Measurements from ENCODE around the gene ACP1. TPM values are rescaled to one million over a fixed set of nuclear protein-coding genes. Genes with fewer than 3 reads are reported as not detected.

ACP1 gene
- polyA plus RNA-seq (ENCODE audit: insufficient read length in 4 of 4), result 100 to 1,000 TPM; 140 to 163 (median 150) TPM

GRCh38 chr2:264493-265468 is at the start of gene ACP1:
ACP1 (plus strand) TSS chr2:264947; CDS start chr2:264965, 18 bp downstream.
- DNase-seq (ENCODE audit: low read depth in 4 of 4, low spot score in 2 of 4), result peak; percentile 85 to 94 (median 91)

GRCh38 chr2:216068-216467 is 48.7 kb upstream of the ACP1 start:
- DNase-seq (ENCODE audit: low read depth in 4 of 4, low spot score in 2 of 4), result no peak

- no peak for DNase-seq (ENCODE audit: low read depth in 4 of 4, low spot score in 2 of 4)
Measured at GRCh38 chr2:223451-223850, 41.3 kb upstream of the ACP1 start.

GRCh38 chr2:223971-224760 is 40.6 kb upstream of the ACP1 start:
- no peak for DNase-seq (ENCODE audit: low read depth in 4 of 4, low spot score in 2 of 4)

GRCh38 chr2:228115-228514 is 36.6 kb upstream of the ACP1 start:
- DNase-seq (ENCODE audit: low read depth in 4 of 4, low spot score in 2 of 4), result no peak

GRCh38 chr2:228518-229278 is 36.0 kb upstream of the ACP1 start:
- DNase-seq (ENCODE audit: low read depth in 4 of 4, low spot score in 2 of 4), result no peak

GRCh38 chr2:231521-232185 is 33.1 kb upstream of the ACP1 start:
- no peak for DNase-seq (ENCODE audit: low read depth in 4 of 4, low spot score in 2 of 4)

GRCh38 chr2:233030-233429 is 31.7 kb upstream of the ACP1 start:
- DNase-seq (ENCODE audit: low read depth in 4 of 4, low spot score in 2 of 4), result no peak

GRCh38 chr2:234421-234820 is 30.3 kb upstream of the ACP1 start:
- DNase-seq (ENCODE audit: low read depth in 4 of 4, low spot score in 2 of 4), result no peak

GRCh38 chr2:236993-237539 is 27.7 kb upstream of the ACP1 start:
- no peak for DNase-seq (ENCODE audit: low read depth in 4 of 4, low spot score in 2 of 4)

- no peak for DNase-seq (ENCODE audit: low read depth in 4 of 4, low spot score in 2 of 4)
Measured at GRCh38 chr2:237878-238277, 26.9 kb upstream of the ACP1 start.

GRCh38 chr2:238431-238830 is 26.3 kb upstream of the ACP1 start:
- DNase-seq (ENCODE audit: low read depth in 4 of 4, low spot score in 2 of 4), result no peak

- DNase-seq (ENCODE audit: low read depth in 4 of 4, low spot score in 2 of 4), result no peak
Measured at GRCh38 chr2:238869-239268, 25.9 kb upstream of the ACP1 start.

- DNase-seq (ENCODE audit: low read depth in 4 of 4, low spot score in 2 of 4), result no peak
Measured at GRCh38 chr2:244547-244946, 20.2 kb upstream of the ACP1 start.

- no peak for DNase-seq (ENCODE audit: low read depth in 4 of 4, low spot score in 2 of 4)
Measured at GRCh38 chr2:246489-247144, 18.1 kb upstream of the ACP1 start.

- no peak for DNase-seq (ENCODE audit: low read depth in 4 of 4, low spot score in 2 of 4)
Measured at GRCh38 chr2:248724-249123, 16.0 kb upstream of the ACP1 start.

GRCh38 chr2:249538-250042 is 15.2 kb upstream of the ACP1 start:
- DNase-seq (ENCODE audit: low read depth in 4 of 4, low spot score in 2 of 4), result no peak

GRCh38 chr2:252001-252602 is 12.6 kb upstream of the ACP1 start:
- no peak for DNase-seq (ENCODE audit: low read depth in 4 of 4, low spot score in 2 of 4)

- no peak for DNase-seq (ENCODE audit: low read depth in 4 of 4, low spot score in 2 of 4)
Measured at GRCh38 chr2:253202-253638, 11.5 kb upstream of the ACP1 start.
